Caco-2 (cell line): ENCODE data around the gene LRP1. TPM values are rescaled to one million over a fixed set of nuclear protein-coding genes. Genes with fewer than 3 reads are reported as not detected.

Experiments
- BruUV-seq: library from RNA; stranded (reverse); fragments of 400-500 nt; replicated peaks from 2 replicates; lab custom pipeline; 2021; lab: Mats Ljungman, UMichigan
- CTCF ChIA-PET: fragments of 300-600 bp; sonication (Branson Sonifier 250); formaldehyde crosslinking; loops from one replicate; lab custom pipeline; 2022; ENCODE audit warnings: antibody characterized with exemption; lab: Charles Lee
- POLR2A ChIA-PET: fragments of 300-600 bp; sonication (Branson Sonifier 250); formaldehyde crosslinking; loops from one replicate; lab custom pipeline; 2022; ENCODE audit warnings: antibody characterized with exemption; lab: Charles Lee
- DNase-seq, 2 experiments: peaks; one replicate each; pipeline versions ENCODE4 v3.0.0 to v3.0.0-alpha.2; 2020 to 2022
- H3K27me3 ChIP-seq: replicated peaks from 2 replicates; pipeline ENCODE4 v1.6.0; 2011; ENCODE audit warnings: low read length; ENCODE audit not compliant: control insufficient read depth, insufficient read depth
- H3K36me3 ChIP-seq: 2 replicates; pipeline ENCODE4 v1.5.1; 2011; ENCODE audit warnings: low read length; ENCODE audit not compliant: control insufficient read depth, insufficient read depth
- H3K4me1 ChIP-seq: fragments of 250-450 bp; sonication (Bioruptor Pico); 2 replicates; pipeline ENCODE4 v1.5.1; 2020; ENCODE audit warnings: mild to moderate bottlenecking
- H3K4me3 ChIP-seq: 2 replicates; pipeline ENCODE4 v1.5.1; 2011; ENCODE audit warnings: low read depth, mild to moderate bottlenecking, control low read depth, low read length
- H3K9me3 ChIP-seq: fragments of 250-450 bp; sonication (Bioruptor Pico); 2 replicates; pipeline ENCODE4 v1.5.1; 2020; ENCODE audit warnings: mild to moderate bottlenecking, moderate library complexity
- H3K27ac Mint-ChIP-seq: one replicate; pipeline ENCODE4 v1.8.0; 2022; ENCODE audit warnings: mixed read lengths; ENCODE audit not compliant: unreplicated experiment
- H3K27me3 Mint-ChIP-seq: one replicate; pipeline ENCODE4 v1.8.0; 2022; ENCODE audit warnings: mixed read lengths; ENCODE audit not compliant: insufficient read depth, unreplicated experiment
- H3K36me3 Mint-ChIP-seq: one replicate; pipeline ENCODE4 v1.8.0; 2022; ENCODE audit warnings: mild to moderate bottlenecking, mixed read lengths; ENCODE audit not compliant: insufficient read depth, unreplicated experiment
- H3K4me1 Mint-ChIP-seq: one replicate; pipeline ENCODE4 v1.8.0; 2022; ENCODE audit warnings: low read depth, mixed read lengths; ENCODE audit not compliant: unreplicated experiment
- H3K4me3 Mint-ChIP-seq: one replicate; pipeline ENCODE4 v1.8.0; 2022; ENCODE audit warnings: mild to moderate bottlenecking, moderate library complexity, mixed read lengths; ENCODE audit not compliant: unreplicated experiment
- H3K9me3 Mint-ChIP-seq: one replicate; pipeline ENCODE4 v1.8.0; 2022; ENCODE audit warnings: mixed read lengths; ENCODE audit not compliant: unreplicated experiment
- CTCF ChIP-seq, 2 experiments: fragments of 200-600 bp in 1 of 2; IDR thresholded peaks; 1 replicate in 1 of 2; 2 replicates in 1 of 2; pipeline versions ENCODE4 v1.5.1 to v1.8.0; 2011 to 2022; ENCODE audit warnings: antibody characterized with exemption in 1 of 2, control low read depth in 1 of 2, inconsistent platforms in 1 of 2, low read depth in 1 of 2, low read length in 1 of 2, mild to moderate bottlenecking in 1 of 2, moderate library complexity in 1 of 2; ENCODE audit not compliant: insufficient read depth in 1 of 2, severe bottlenecking in 1 of 2, unreplicated experiment in 1 of 2
- intact Hi-C: fragments of 100-400 bp; cut with micrococcal nuclease; formaldehyde crosslinking; loops from one replicate; pipeline ENCODE4 v1.10.0; 2022; ENCODE audit not compliant: unreplicated experiment
- total RNA-seq: library from RNA; stranded (reverse); gene quantifications from 2 replicates; pipeline ENCODE4 v1.2.3, GENCODE V29; 2022

Gene LRP1
- total RNA-seq, 1 experiment from 2014 or later, result 111 TPM

- Histone ChIP-seq H3K4me1 (no peaks in the 10 kb centered on the region), H3K36me3 (peaks cover 11% of the 10 kb centered on the region), H3K9me3 (no peaks in the 10 kb centered on the region), H3K4me3 (no peak overlapping the region), H3K27me3 (no peaks in the 10 kb centered on the region)
- no peak for DNase-seq
- ChIA-PET CTCF (interaction anchor here (0.7 kb wide), 1 partner anchor 52 kb away, joined by 3 read pairs; no protein-coding TSS in a partner anchor), POLR2A (interaction anchor here (0.8 kb wide), 1 partner anchor 42 kb away, joined by 4 read pairs; the partner anchor contains the start of gene LRP1)
- H3K27ac Mint-ChIP-seq, result no peak overlapping the region
- H3K36me3 Mint-ChIP-seq, result peaks cover 32% of the 10 kb centered on the region
- H3K4me3 Mint-ChIP-seq, result no peak overlapping the region
- no TSS peak for BruUV-seq
- H3K27me3 Mint-ChIP-seq, result no peaks in the 10 kb centered on the region
- TF ChIP-seq CTCF (IDR thresholded peaks at IDR 0.05; ENCODE audit: insufficient read depth in 1 of 2, low read depth in 1 of 2, low read length in 1 of 2, severe bottlenecking in 1 of 2, unreplicated experiment in 1 of 2), result no peak
- intact Hi-C loops, result no loop called here
- H3K4me1 Mint-ChIP-seq, result no peaks in the 10 kb centered on the region
- no peaks in the 10 kb centered on the region for H3K9me3 Mint-ChIP-seq
Observed at GRCh38 chr12:57170408-57170807, 42.1 kb downstream of the LRP1 start.

DNA sequence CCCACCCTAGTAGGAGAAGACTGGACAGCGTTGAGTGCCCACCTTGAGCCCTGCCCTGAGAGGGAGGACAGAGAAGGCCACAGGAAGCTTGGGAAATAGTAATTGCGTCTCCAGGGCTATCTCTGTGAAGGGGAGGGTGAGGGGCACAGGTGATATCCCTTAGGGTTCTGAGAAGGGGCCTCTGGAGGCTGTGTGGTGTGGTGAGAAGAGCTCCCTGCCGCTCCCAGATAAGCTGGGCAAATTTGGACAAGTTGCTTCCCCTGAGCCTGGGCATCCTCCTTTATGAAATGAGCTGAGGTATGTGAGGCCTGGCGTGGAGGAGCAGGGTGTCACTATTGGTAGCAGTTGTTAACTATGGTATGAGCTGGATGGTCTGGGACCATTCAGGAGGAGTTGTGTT, 42.6 kb downstream of the LRP1 start:
- H3K4me1 ChIP-seq, result no peaks in the 10 kb centered on the region
- DNase-seq, result no peak
- no peak overlapping the region for H3K4me3 ChIP-seq
- H3K9me3 ChIP-seq, result no peaks in the 10 kb centered on the region
- Mint-ChIP-seq H3K9me3 (no peaks in the 10 kb centered on the region), H3K36me3 (peaks cover 33% of the 10 kb centered on the region), H3K4me1 (no peaks in the 10 kb centered on the region), H3K4me3 (no peak overlapping the region), H3K27ac (no peak overlapping the region), H3K27me3 (no peaks in the 10 kb centered on the region)
- ChIA-PET CTCF (interaction anchor here (0.7 to 3.5 kb wide), 2 partner anchors 44 to 53 kb away, joined by 3 to 21 read pairs; partner anchors contain the start of gene LRP1), POLR2A (interaction anchor here (0.8 kb wide), 1 partner anchor 43 kb away, joined by 4 read pairs; the partner anchor contains the start of gene LRP1)
- no TSS peak for BruUV-seq
- H3K27me3 ChIP-seq, result no peaks in the 10 kb centered on the region
- intact Hi-C loops, result no loop called here
- no peak for TF ChIP-seq CTCF (IDR thresholded peaks at IDR 0.05; ENCODE audit: insufficient read depth in 1 of 2, low read depth in 1 of 2, low read length in 1 of 2, severe bottlenecking in 1 of 2, unreplicated experiment in 1 of 2)
- H3K36me3 ChIP-seq, result peaks cover 12% of the 10 kb centered on the region

GRCh38 chr12:57171668-57172067, 43.4 kb downstream of the LRP1 start:
- H3K4me3 Mint-ChIP-seq, result no peak overlapping the region
- no peaks in the 10 kb centered on the region for H3K4me1 Mint-ChIP-seq
- H3K36me3 Mint-ChIP-seq, result peaks cover 30% of the 10 kb centered on the region
- H3K9me3 ChIP-seq, result no peaks in the 10 kb centered on the region
- H3K27me3 Mint-ChIP-seq, result no peaks in the 10 kb centered on the region
- no peak overlapping the region for H3K4me3 ChIP-seq
- ChIA-PET CTCF (interaction anchor here (3.5 kb wide), 1 partner anchor 44 kb away, joined by 21 read pairs; the partner anchor contains the start of gene LRP1), POLR2A (no interaction called here)
- peaks cover 15% of the 10 kb centered on the region for H3K36me3 ChIP-seq
- H3K27ac Mint-ChIP-seq, result no peak overlapping the region
- no peak for DNase-seq
- H3K9me3 Mint-ChIP-seq, result no peaks in the 10 kb centered on the region
- H3K4me1 ChIP-seq, result no peaks in the 10 kb centered on the region
- no peaks in the 10 kb centered on the region for H3K27me3 ChIP-seq
- no TSS peak for BruUV-seq
- intact Hi-C loops, result no loop called here
- no peak for TF ChIP-seq CTCF (IDR thresholded peaks at IDR 0.05; ENCODE audit: insufficient read depth in 1 of 2, low read depth in 1 of 2, low read length in 1 of 2, severe bottlenecking in 1 of 2, unreplicated experiment in 1 of 2)
